ENCODE measurements around the gene EEFSEC. TPM values are rescaled to one million over a fixed set of nuclear protein-coding genes. Genes with fewer than 3 reads are reported as not detected.

Gene EEFSEC
- polyA plus RNA-seq, 4 donors: 15.7 to 27.8 (median 21.6) TPM

GRCh38 chr3:128432971-128433836 lies 279.9 kb downstream of the EEFSEC start:
- DNase-seq (ENCODE audit: low read depth in 4 of 4, low spot score in 3 of 4): no peak

GRCh38 chr3:128433837-128434165 lies 280.5 kb downstream of the EEFSEC start:
- DNase-seq (ENCODE audit: low read depth in 4 of 4, low spot score in 3 of 4): no peak

GRCh38 chr3:128434524-128434923 lies 281.2 kb downstream of the EEFSEC start:
- DNase-seq (ENCODE audit: low read depth in 4 of 4, low spot score in 3 of 4): no peak

GRCh38 chr3:128435058-128435457 lies 281.8 kb downstream of the EEFSEC start:
- DNase-seq (ENCODE audit: low read depth in 4 of 4, low spot score in 3 of 4): peak in 1 of 4 donors; percentile 54

GRCh38 chr3:128435561-128435960 lies 282.3 kb downstream of the EEFSEC start:
- DNase-seq (ENCODE audit: low read depth in 4 of 4, low spot score in 3 of 4): no peak

- no peak for DNase-seq (ENCODE audit: low read depth in 4 of 4, low spot score in 3 of 4)
Observed at GRCh38 chr3:128436214-128436613, 282.9 kb downstream of the EEFSEC start.

- no peak for DNase-seq (ENCODE audit: low read depth in 4 of 4, low spot score in 3 of 4)
Observed at GRCh38 chr3:128438488-128439072, 285.3 kb downstream of the EEFSEC start.

GRCh38 chr3:128439226-128439625 lies 285.9 kb downstream of the EEFSEC start:
- no peak for DNase-seq (ENCODE audit: low read depth in 4 of 4, low spot score in 3 of 4)

GRCh38 chr3:128442070-128442469 lies 288.8 kb downstream of the EEFSEC start:
- DNase-seq (ENCODE audit: low read depth in 4 of 4, low spot score in 3 of 4): no peak

- no peak for DNase-seq (ENCODE audit: low read depth in 4 of 4, low spot score in 3 of 4)
Observed at GRCh38 chr3:128442949-128443348, 289.7 kb downstream of the EEFSEC start.

- DNase-seq (ENCODE audit: low read depth in 4 of 4, low spot score in 3 of 4): no peak
Observed at GRCh38 chr3:128443771-128444170, 290.5 kb downstream of the EEFSEC start.

- DNase-seq (ENCODE audit: low read depth in 4 of 4, low spot score in 3 of 4): no peak
Observed at GRCh38 chr3:128445357-128445756, 292.1 kb downstream of the EEFSEC start.

- no peak for DNase-seq (ENCODE audit: low read depth in 4 of 4, low spot score in 3 of 4)
Observed at GRCh38 chr3:128446821-128447220, 293.5 kb downstream of the EEFSEC start.

GRCh38 chr3:128447561-128448013 lies 294.3 kb downstream of the EEFSEC start:
- no peak for DNase-seq (ENCODE audit: low read depth in 4 of 4, low spot score in 3 of 4)

- no peak for DNase-seq (ENCODE audit: low read depth in 4 of 4, low spot score in 3 of 4)
Observed at GRCh38 chr3:128448491-128448890, 295.2 kb downstream of the EEFSEC start.

- DNase-seq (ENCODE audit: low read depth in 4 of 4, low spot score in 3 of 4): no peak
Observed at GRCh38 chr3:128449111-128449638, 295.9 kb downstream of the EEFSEC start.

GRCh38 chr3:128452120-128452519 lies 298.8 kb downstream of the EEFSEC start:
- DNase-seq (ENCODE audit: low read depth in 4 of 4, low spot score in 3 of 4): no peak

GRCh38 chr3:128452678-128453275 lies 299.5 kb downstream of the EEFSEC start:
- no peak for DNase-seq (ENCODE audit: low read depth in 4 of 4, low spot score in 3 of 4)

GRCh38 chr3:128453501-128454309 lies 300.4 kb downstream of the EEFSEC start:
- no peak for DNase-seq (ENCODE audit: low read depth in 4 of 4, low spot score in 3 of 4)

GRCh38 chr3:128454310-128454618 lies 301.0 kb downstream of the EEFSEC start:
- DNase-seq (ENCODE audit: low read depth in 4 of 4, low spot score in 3 of 4): no peak

- DNase-seq (ENCODE audit: low read depth in 4 of 4, low spot score in 3 of 4): no peak
Observed at GRCh38 chr3:128455116-128455515, 301.8 kb downstream of the EEFSEC start.

Measured in left renal pelvis (tissue), 4 donors.